ENCODE measurements around the gene AJAP1.

Gene AJAP1

DNA sequence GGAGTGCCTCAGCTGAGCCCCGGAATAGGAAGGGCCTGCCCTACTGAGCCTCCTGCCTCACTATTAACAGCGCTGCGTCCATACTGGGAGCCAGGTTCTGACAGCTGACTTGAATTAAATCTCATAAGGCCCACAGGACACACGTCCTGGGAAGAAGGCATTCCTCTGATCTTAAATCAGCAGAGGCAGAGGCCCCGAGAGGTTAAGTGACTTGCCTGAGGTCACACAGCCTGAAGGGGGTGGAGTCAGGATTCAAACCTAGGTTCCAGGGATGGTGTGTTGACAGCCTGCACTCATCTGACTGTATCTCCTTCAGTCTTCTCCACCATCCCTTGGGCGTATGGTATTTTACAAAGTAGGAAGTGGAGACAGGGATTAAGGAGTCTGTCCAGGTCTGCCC lies 79.8 kb downstream of the AJAP1 start:
- DNase-seq (ENCODE audit: low read depth in 2 of 2): no peak

DNA sequence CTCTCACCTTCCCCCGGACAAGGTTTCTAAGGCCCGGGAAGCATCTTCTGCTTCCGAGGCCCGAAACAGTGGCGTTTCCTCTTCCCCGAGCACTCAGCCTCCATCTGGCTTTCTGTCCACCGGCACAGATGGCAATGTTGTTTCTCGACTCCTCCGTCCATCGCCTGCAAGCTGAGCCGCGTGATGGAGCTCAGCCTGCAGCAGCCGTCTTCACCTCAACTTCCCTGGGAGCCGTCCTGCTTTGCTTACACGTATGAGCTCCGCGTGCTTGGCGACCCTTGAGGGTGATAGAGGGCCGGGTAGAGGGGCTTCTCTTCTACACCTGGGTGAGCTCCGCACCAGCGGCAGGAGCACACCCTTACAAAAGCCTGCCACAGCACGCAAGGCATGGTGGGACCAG lies 80.4 kb downstream of the AJAP1 start:
- DNase-seq (ENCODE audit: low read depth in 2 of 2): no peak

DNA sequence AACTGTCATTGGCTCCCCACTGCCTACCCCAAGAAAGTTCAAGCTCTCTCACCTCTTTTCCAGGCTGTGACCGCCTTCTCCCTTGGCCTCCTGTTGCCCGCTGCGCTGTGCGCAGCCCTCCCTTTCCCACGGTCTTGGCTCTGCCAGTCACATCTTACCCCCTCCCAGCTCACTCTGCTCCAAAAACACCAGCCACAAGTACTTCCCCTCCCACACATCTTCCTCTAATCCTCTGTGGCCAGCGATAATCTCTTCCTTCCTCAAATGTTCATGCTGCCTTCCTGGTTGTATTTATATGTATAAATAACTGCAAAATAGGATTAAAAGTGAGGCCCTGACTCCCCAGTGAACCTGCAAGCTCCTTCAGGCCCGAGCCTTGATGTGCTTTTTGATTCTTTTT lies 81.8 kb downstream of the AJAP1 start:
- DNase-seq (ENCODE audit: low read depth in 2 of 2): no peak

DNA sequence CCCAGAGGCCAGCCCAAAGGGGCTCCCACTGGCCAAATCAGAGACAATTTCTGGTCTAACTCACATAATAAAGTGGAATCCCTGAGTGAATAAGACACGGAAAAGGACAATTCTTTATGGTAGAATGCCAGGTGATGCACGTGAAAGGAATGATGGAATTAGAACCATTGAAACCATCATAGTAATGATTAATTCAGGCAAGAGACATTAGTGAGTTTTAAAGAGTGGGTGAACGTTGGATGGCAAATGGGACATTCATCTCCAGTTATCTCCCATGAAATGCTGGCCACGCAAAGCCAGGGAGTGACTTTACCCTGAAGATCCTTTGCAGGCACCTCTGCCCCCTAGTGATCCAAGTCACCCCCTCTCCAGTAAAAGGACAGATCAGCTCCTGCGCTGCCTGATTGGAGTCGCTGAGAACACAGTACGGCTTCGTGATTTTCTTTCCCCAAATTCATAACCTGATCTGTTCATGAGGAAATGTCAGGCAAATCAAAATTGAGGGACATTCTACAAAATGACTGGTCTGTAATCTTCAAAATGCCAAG lies 87.5 kb downstream of the AJAP1 start:
- DNase-seq (ENCODE audit: low read depth in 2 of 2): no peak

DNA sequence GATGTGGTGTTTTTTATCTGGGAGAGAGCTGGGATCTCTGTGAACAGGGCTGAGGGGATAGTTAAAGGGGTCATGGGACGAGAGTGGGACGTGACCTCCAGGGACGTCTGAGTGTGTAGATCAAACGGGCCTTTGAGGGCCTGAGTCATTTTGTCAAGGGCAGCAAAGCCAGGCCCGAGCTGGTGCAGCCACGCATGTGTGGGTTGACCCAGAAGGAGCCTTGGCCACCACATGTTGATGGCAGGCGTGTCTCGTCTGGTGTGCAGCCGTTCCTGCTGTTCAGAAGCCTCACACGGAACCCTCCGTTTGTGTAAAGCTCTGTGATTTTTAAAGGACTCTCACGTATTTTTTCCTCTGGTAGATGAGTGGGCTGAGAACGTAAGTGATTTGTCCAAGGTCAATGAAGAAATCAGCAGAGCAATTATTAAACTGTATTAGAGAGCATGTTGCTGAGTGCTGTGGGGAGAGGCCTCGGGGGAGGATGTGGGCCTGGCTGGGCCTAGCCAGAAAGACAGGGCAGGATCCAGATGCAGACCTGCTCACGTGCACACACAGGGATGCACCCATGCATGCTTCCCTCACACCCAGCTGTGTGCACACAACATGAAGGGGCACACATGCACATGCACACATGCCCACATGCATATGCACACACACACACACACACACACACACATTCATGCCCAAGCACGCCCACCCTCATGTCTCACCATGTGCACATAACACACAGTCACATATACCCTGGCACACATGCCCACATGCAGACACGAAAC lies 89.8 kb downstream of the AJAP1 start:
- DNase-seq (ENCODE audit: low read depth in 2 of 2): no peak

DNA sequence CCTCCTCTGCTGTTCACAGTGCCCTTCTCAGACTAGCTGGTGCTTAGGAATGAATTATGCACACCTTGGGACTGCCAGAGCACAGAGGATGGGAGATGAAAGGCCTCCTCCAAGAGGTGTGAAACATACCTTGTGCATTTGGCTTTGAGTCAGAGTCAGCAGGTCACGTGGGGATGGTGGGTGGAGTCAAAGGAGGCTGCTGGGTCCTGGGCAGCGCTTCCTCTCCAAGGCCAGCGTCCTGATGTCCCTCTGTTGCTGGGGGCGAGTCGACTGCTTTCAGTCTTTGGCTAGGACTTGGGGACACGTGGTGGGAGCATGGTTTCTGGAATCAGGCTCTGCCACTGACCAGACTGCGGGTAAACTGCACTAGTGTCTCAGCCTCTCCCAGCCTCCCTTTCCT lies 91.2 kb downstream of the AJAP1 start:
- DNase-seq (ENCODE audit: low read depth in 2 of 2): no peak

DNA sequence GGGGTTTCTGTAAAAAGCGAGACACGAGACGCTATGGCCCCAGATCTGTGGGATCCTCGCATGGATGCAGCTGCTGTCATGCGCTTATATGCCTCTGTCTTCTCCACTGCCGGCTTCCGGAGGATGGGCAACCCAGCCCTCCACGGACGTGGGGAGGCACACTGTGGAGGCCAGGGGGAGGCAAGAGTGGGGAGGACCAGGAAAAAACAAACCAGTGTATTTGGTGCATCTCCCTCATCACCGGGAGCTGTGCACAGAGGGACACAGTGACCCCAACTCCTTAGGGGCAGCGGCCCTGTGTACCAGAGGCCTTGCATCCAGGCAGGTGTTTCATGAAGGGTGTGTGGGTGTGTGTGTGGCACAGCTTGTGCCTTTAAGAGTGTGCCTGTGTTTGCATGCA lies 95.0 kb downstream of the AJAP1 start:
- no peak for DNase-seq (ENCODE audit: low read depth in 2 of 2)

DNA sequence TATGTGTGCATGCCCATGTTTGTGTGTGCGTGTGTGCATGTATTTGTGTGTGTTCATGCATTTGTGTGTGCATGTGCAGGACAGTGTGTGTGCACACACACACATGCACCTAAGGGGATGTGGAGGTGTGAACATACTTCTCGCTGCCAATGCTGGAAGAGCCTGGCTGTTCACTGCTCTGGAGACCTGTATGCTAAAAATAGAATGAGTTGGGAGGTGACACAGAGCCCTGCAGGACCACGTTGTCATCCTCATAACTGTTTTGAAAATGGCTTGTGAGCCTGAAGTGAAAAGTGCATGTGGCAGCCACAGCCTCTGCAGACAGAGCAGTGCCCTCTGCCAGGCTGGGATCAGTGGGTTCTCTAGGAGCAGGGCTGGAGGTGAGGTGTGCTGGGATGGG lies 95.8 kb downstream of the AJAP1 start:
- DNase-seq (ENCODE audit: low read depth in 2 of 2): no peak

DNA sequence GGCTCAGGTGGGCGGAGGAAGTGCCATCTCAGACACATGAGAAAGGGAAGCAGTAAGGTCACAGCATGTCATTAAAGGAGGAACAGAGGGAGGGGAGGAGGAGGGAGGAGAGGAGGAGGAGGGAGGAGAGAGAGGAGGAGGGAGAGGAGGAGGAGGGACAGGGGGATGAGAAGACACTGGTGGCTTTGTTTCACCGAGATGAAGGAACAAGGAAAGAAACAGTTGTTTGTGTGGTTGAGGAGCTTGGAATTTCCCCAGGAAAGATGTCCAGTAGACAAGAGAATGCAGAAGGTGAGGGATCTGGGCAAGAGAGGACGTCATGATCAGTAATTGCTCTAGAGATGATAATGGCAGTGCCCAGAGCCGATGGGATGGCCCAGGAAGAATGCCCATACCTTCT lies 97.7 kb downstream of the AJAP1 start:
- DNase-seq (ENCODE audit: low read depth in 2 of 2): no peak

DNA sequence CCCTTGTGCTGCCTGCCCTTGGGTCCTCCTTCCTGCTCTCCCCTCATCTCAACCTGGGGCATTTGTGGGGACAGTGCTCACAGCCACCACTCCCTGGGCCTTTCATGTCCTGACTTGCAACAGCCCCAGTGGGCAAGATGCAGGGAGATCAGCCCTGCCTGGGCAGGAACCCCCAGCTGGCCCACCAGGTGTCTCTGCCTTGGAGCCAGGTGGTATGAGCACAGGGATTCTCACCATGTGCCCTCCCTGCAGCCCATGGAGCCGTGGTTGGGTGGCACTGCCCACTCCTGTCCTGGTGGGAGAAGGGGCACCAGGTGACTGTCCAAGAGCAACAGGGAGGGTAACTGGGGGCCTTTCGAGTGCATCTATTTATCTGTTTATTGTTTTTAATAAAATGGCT lies 100.4 kb downstream of the AJAP1 start:
- DNase-seq (ENCODE audit: low read depth in 2 of 2): no peak

DNA sequence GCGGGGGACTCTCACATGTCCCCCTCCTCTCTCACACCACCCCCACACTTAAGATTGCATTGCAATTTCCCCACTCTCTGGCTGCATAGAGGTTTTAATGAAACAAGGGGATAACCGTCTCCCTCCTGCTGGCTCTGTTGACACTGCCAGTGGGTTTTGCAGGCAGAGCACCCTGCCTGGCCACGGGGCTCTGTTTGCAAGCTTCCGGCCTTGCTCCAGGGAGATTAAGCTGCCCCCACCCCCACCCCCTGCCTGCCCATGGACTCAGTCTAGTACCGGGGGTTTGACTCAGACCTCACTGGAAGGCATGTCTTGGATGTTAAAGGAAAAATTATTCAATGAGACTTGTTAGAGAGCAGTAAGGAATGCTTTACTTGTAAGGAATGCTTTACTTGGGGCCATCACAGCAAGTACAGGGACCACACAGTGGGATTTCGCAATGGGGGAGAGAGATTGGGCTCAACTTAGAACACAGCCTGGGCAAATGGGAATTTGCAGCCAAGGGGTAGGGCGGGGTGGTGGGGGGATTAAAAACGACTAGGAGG lies 101.0 kb downstream of the AJAP1 start:
- no peak for DNase-seq (ENCODE audit: low read depth in 2 of 2)

DNA sequence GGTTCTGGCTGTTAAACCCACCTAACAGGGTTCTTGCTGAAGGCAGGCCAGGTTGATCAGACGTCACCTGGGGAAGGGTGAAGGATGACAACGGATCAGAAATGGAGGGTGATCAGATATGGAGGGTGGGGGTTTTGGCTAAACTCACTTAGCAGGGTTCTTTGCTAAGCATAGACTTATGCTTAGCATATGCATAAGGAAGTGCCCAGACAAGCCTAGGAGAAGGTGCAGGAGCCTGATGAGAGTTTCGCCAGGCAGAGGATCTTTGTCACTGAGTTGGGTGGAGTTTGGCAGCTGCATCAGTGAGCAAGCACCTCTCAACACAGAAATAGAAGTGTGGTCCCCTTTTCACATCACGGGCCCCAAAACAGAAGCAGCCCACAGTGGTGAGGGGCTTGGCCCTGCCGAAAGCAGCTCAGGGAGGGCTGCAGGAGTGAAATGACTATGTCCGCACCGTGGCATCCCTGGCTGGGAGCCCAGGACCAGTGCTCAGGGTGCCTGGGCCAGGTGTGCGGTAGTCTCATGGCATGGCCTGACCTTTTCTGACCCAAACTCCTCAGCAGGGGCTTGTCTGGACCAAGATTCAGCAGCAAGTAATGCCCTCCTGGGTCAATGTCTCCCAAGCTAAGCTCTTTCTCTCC lies 101.6 kb downstream of the AJAP1 start:
- DNase-seq (ENCODE audit: low read depth in 2 of 2): no peak

DNA sequence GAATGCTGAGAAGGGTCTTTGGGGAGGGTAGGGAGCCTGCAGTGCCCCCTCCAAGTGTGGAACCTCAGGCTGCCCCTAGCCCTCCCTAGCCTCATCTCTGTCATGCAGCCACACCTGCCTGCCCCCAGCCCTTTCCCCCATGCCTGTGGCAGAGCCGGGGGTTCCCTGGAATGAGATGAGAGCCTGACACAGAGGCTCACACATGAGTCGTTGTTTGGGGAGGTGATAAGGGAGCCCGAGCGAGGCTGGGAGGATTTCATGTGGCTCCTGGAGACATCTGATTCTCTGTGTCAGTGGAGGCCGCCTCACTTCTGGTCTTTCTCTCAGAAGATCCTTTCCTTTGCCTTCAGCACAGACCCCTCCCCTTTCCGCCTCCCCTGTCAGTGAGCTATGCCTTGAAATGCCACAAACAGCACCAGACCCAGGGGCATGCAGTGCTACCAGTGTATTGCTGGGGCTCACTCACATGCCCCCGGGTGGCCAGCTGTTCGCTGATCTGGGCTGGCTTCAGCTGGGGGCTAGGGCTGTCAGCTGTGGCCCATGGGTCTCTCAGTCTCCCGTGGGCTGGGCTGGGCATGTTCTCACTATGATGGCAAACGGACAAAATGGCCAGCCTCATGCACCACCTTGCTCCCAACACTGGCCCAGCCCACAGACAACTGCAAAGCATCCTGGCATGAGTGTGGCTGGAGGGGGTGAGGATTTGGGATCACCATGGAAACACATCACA lies 102.6 kb downstream of the AJAP1 start:
- no peak for DNase-seq (ENCODE audit: low read depth in 2 of 2)

DNA sequence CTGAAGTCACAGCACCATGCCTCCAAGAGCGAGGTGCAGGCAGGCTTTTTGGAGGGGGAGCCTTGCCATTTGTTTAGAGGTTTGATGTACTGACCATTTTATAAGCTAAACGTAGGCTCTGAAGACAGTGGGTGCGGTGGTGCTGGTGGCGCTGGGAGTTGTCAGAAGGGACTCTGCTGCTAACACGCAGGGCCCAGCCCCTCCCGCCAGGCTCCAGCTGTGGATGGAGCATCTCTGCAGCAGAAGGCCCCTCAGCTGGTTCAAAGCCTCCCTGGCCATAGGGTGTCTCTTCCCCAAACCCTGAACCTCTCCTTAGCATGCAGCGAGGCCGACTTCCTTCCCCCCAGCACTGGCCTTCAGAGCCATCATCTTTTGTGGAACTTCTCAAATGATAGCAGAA lies 105.3 kb downstream of the AJAP1 start:
- no peak for DNase-seq (ENCODE audit: low read depth in 2 of 2)

DNA sequence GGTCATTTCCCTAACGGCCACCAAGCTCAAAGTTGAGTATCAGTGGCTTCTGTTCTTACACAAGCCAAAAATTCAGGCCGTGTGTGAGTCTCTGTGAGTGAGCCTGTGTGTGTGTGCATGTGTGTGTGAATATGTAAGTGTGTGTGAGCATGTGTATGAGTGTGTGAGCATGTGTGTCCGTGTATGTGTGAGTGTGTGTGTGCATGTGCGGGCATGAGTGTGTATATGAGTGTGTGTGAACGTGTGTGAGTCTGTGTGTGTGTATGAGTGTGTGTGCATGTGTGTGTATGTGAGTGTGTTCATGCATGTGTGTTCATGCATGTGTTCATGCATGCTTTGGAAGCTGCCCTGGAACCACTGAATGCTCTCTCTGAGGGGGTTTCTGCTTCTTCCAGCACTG lies 105.7 kb downstream of the AJAP1 start:
- DNase-seq (ENCODE audit: low read depth in 2 of 2): no peak

DNA sequence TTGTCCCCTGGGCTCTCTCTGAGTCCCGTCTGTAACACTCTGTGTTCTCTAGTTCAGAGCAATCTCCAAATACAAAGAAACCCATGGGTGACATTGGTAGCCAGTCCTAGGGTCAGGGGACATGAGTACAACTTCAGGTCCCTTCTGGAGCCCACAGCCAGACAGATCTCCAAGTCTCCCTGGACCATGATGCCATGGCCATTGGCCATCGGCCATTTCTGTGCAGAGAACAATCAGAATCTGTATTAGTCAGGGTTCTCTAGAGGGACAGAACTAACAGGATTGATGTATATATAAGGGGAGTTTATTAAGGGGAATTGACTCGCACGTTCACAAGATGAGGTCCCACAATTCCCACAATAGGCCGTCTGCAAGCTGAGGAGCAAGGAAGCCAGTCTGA lies 106.9 kb downstream of the AJAP1 start:
- no peak for DNase-seq (ENCODE audit: low read depth in 2 of 2)

DNA sequence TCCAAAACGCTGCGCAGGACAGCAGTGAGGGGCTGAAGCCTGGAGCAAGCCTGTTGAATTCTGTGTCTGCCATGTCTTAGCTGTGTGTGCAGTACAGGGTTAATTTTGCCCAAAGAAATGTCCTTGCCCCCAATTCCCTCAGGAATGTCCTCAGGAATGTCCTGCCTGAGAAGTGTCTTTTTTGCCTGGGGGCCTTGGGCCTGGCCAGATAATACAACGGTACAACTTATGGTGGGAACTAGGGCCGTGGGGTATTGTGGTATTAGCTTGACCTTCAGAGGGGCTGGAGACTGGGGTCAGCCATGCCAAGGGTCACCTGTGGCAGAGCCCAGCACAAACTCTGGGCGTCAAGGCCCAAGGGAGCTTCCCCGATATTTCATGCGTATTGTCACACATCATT lies 107.7 kb downstream of the AJAP1 start:
- no peak for DNase-seq (ENCODE audit: low read depth in 2 of 2)

DNA sequence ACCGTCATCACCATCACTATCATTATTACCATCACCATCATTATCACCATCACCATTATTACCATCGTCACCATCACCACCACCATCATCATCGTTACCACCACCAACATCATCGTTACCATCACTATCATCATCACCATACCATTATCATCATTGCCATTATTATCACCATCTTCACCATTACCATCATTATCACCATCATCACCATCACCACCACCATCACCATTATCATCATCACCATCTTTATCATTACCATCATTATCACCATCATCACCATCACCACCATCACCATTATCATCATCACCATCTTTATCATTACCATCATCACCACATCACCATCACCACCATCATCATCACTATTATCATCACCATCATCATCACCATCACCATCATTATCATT lies 112.9 kb downstream of the AJAP1 start:
- no peak for DNase-seq (ENCODE audit: low read depth in 2 of 2)

DNA sequence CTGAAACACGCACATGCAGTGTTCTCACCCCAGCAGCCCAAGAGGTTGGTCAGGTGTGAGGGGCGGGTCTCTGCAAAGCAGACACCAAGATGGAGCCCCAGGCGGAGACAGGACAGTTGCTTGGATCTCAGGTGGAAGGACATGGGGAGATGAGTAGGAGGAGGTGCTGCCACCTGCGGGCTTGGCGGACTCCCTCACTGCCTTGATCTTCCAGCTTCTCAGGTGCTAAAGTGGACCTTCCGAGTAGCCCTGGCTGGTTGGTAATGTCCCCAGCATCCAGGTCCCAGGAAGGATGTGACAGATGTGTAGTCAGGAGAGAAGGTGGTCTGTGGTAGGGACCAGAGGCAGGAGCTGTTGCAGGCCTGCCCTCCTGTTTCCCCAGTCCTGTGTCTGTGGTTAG lies 114.1 kb downstream of the AJAP1 start:
- DNase-seq (ENCODE audit: low read depth in 2 of 2): no peak

DNA sequence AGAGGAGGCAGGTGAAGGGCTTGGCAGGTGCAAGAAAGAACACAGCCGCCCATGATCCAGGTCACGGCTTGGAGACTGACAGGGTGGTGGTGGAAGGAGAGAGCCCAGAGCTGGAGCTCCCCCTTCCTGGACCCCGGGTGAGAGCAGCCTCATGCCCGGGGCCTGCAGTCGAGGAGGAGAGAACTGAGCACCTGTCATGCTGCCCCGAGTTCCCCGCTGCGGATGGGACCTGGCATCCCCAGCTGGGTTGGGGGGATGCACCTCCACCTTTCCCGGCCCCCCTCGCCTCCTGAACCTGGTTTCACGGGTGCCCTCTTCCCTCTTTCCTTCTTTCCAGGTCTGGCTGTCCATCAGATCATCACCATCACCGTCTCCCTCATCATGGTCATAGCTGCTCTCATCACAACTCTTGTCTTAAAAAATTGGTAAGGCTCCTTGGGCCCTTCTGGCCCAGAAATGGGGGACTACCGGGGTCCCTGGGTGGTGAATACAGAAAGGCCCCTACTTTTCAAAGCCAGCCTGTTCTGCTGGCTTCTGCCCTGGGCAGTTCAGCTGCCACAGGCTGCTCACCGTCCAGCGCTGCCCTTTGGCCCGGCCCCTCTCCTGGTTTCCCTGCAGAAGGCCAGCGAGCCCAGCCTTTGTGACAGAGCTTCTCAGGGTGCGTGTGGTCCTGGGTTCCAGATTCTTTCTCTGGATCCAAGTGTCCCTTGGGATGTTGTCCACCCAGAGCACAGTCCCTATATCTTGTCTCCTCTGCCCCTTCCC lies 115.3 kb downstream of the AJAP1 start:
- no peak for DNase-seq (ENCODE audit: low read depth in 2 of 2)

DNA sequence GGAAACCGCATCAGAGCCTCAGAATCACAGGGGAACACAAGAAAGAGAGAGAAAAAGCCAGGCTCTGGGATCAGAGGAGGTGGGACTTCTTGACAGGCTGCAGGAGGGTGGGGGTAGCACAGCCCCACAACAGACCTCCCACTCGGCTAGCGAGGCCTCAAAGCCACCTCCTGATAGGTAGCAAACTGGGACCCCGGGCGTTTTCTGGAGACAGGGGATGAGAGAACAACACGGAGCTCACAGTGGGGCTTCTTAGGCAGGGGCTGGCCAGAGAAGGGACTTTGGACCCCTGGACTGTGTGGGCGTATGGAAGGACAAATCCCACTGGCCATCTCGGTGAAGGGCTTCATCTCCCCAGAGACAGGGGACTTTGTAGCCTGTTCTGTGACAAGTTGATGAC lies 116.3 kb downstream of the AJAP1 start:
- no peak for DNase-seq (ENCODE audit: low read depth in 2 of 2)

DNA sequence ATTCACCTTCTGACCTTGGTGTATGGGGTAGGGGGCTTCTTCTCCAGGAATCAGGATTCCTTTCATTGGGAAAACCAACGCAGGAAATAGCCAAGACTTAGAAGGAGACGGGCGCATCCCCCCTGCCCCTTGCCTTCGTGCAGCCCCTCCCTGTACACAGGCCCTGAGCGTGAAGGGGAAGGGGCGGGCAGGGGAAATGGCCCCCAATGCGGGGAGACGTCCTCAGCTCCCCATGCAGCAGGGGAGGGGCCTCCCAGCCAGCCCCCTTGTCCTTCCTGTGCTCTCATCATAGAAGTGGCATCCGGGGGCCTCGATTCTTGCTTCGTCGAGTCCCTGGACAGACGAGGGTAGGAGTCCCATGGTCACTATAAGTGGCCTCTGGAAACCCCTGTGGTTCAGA lies 116.9 kb downstream of the AJAP1 start:
- no peak for DNase-seq (ENCODE audit: low read depth in 2 of 2)
